Measurements from ENCODE around the gene VOPP1. TPM values are rescaled to one million over a fixed set of nuclear protein-coding genes. Genes with fewer than 3 reads are reported as not detected.

VOPP1 gene
- total RNA-seq, 1 experiment from 2014 or later = 63.9 TPM

DNA sequence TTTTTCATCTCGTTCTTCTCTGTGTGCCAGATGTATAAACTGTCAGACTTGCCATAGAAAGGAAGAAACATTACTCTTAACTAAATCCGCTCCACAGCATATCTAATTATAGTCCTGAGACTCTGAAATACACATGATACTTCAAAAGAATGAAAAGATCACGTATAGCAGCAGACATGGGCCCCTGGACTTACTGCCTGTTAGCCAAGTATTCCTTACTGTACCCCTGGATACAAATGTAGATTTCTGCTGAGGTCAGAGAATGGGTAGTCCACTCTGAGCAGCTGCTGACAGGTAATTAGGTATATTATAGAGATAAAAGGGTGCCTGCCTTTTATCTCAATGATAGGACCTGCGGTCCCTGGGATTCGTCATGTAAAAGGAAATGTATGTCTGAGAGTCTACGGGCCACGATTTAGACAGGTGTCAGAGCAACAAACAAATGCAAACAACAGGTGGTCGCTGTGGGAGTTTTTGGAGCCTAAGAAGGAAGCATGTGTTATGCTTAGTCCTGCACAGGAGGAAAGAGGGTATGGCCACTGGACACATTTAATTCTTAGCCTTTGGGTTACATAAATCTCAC is 69.4 kb downstream of the VOPP1 start:
- Mint-ChIP-seq H3K9me3 (no peaks in the 10 kb centered on the region), H3K27me3 (ENCODE audit: low read depth) (no peaks in the 10 kb centered on the region), H3K36me3 (peaks cover 5% of the 10 kb centered on the region), H3K4me3 (no peak overlapping the region), H3K4me1 (peaks cover 35% of the 10 kb centered on the region), H3K27ac (peak overlapping the region; percentile 1; the same call in 1 of the 2 replicates)
- POLR2A ChIA-PET = no interaction called here
- no peak for ATAC-seq
- TF ChIP-seq, protein P1, sequence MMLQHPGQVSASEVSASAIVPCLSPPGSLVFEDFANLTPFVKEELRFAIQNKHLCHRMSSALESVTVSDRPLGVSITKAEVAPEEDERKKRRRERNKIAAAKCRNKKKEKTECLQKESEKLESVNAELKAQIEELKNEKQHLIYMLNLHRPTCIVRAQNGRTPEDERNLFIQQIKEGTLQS (CRISPR knock-in tag; conservative IDR thresholded peaks at IDR 0.05) = no peak
- DNase-seq (ENCODE audit: low spot score) = no peak
- CTCF ChIA-PET = no interaction called here

DNA sequence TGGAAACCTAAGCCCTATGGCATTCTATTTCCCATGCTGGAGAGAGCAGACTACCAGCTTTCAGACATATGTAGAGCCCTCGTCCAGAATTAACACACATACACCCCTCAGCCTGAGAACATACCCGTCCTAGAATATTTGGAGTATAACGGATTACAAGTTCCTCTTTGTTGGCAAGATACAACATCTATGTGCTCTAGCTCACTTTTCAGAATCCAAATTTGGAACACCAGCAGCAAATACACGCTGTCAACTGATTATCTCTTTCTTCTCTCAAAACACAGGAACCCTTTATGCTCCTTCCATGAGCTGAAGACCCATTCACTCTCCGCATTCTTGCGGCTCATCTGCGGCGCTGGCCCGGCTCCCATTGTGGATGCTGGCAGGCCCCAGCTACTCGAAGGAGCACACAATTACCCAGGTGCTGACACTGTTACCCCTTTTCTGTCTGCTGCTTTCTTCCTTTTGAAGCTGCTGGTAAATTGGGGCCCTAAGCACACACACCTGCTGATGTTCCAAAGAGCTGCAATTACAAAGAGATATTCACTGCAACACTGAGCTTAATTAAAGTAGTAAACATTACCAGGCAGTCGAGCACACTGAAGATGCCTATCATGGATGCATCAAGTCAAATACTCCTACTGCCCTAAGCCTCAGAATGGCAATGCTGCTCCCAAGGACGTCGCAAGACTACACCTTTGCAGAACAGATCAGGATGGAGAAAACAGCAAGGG is 70.0 kb downstream of the VOPP1 start:
- TF ChIP-seq, protein P2, sequence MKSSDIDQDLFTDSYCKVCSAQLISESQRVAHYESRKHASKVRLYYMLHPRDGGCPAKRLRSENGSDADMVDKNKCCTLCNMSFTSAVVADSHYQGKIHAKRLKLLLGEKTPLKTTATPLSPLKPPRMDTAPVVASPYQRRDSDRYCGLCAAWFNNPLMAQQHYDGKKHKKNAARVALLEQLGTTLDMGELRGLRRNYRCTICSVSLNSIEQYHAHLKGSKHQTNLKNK (CRISPR knock-in tag; IDR thresholded peaks at IDR 0.05) = no peak
- TF ChIP-seq ZNF219 (CRISPR knock-in tag; IDR thresholded peaks at IDR 0.05; ENCODE audit: borderline replicate concordance) = no peak
- TF ChIP-seq, protein P3, sequence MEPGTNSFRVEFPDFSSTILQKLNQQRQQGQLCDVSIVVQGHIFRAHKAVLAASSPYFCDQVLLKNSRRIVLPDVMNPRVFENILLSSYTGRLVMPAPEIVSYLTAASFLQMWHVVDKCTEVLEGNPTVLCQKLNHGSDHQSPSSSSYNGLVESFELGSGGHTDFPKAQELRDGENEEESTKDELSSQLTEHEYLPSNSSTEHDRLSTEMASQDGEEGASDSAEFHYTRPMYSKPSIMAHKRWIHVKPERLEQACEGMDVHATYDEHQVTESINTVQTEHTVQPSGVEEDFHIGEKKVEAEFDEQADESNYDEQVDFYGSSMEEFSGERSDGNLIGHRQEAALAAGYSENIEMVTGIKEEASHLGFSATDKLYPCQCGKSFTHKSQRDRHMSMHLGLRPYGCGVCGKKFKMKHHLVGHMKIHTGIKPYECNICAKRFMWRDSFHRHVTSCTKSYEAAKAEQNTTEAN (CRISPR knock-in tag; IDR thresholded peaks at IDR 0.05) = no peak
- TF ChIP-seq MYBL2 (CRISPR knock-in tag; IDR thresholded peaks at IDR 0.05) = no peak
- TF ChIP-seq, protein P4, sequence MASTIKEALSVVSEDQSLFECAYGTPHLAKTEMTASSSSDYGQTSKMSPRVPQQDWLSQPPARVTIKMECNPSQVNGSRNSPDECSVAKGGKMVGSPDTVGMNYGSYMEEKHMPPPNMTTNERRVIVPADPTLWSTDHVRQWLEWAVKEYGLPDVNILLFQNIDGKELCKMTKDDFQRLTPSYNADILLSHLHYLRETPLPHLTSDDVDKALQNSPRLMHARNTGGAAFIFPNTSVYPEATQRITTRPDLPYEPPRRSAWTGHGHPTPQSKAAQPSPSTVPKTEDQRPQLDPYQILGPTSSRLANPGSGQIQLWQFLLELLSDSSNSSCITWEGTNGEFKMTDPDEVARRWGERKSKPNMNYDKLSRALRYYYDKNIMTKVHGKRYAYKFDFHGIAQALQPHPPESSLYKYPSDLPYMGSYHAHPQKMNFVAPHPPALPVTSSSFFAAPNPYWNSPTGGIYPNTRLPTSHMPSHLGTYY (CRISPR knock-in tag; IDR thresholded peaks at IDR 0.05) = no peak
- TF ChIP-seq SMAD4 (CRISPR knock-in tag; IDR thresholded peaks at IDR 0.05) = no peak
- no peak for TF ChIP-seq SOX15 (CRISPR knock-in tag; IDR thresholded peaks at IDR 0.05)
- TF ChIP-seq, protein P5, sequence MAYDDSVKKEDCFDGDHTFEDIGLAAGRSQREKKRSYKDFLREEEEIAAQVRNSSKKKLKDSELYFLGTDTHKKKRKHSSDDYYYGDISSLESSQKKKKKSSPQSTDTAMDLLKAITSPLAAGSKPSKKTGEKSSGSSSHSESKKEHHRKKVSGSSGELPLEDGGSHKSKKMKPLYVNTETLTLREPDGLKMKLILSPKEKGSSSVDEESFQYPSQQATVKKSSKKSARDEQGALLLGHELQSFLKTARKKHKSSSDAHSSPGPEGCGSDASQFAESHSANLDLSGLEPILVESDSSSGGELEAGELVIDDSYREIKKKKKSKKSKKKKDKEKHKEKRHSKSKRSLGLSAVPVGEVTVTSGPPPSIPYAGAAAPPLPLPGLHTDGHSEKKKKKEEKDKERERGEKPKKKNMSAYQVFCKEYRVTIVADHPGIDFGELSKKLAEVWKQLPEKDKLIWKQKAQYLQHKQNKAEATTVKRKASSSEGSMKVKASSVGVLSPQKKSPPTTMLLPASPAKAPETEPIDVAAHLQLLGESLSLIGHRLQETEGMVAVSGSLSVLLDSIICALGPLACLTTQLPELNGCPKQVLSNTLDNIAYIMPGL (CRISPR knock-in tag; IDR thresholded peaks at IDR 0.05) = no peak
- TF ChIP-seq, protein P6, sequence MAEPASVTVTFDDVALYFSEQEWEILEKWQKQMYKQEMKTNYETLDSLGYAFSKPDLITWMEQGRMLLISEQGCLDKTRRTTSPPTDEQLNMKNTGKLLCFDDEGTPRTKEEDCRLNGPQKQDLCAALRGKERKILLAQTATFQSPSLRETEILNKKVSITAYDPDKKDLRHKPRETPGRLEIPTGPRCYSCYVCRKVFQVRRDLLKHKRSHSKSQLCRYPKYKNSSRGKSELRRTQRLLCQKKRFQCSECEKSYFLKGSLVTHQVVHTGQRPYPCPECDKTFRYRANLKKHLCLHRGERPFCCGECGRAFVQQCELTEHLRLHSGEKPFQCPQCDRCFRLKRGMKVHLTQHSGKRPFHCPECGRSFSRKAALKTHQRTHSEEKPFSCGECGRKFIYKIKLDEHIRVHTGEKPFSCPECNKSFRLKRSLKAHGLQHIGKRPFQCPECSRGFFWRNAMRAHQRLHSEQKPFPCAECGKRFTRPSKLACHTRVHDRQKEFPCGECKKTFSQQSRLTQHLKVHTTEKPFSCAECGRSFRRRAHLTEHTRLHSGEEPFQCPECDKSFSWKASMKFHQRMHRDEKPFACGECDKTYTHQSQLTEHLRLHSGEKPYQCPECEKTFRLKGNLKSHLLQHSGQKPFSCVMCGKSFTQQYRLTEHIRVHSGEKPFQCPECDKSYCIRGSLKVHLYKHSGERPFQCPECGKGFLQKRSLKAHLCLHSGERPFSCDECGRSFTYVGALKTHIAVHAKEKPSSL (CRISPR knock-in tag; conservative IDR thresholded peaks at IDR 0.05) = no peak
- TF ChIP-seq, protein P7, sequence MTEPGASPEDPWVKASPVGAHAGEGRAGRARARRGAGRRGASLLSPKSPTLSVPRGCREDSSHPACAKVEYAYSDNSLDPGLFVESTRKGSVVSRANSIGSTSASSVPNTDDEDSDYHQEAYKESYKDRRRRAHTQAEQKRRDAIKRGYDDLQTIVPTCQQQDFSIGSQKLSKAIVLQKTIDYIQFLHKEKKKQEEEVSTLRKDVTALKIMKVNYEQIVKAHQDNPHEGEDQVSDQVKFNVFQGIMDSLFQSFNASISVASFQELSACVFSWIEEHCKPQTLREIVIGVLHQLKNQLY (CRISPR knock-in tag; IDR thresholded peaks at IDR 0.05) = no peak
- TF ChIP-seq NFYB (CRISPR knock-in tag; conservative IDR thresholded peaks at IDR 0.05; ENCODE audit: low read depth) = no peak
- no peak for TF ChIP-seq FOXJ3 (CRISPR knock-in tag; IDR thresholded peaks at IDR 0.05; ENCODE audit: borderline replicate concordance)
- TF ChIP-seq, protein P8, sequence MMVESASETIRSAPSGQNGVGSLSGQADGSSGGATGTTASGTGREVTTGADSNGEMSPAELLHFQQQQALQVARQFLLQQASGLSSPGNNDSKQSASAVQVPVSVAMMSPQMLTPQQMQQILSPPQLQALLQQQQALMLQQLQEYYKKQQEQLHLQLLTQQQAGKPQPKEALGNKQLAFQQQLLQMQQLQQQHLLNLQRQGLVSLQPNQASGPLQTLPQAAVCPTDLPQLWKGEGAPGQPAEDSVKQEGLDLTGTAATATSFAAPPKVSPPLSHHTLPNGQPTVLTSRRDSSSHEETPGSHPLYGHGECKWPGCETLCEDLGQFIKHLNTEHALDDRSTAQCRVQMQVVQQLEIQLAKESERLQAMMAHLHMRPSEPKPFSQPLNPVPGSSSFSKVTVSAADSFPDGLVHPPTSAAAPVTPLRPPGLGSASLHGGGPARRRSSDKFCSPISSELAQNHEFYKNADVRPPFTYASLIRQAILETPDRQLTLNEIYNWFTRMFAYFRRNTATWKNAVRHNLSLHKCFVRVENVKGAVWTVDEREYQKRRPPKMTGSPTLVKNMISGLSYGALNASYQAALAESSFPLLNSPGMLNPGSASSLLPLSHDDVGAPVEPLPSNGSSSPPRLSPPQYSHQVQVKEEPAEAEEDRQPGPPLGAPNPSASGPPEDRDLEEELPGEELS (CRISPR knock-in tag; IDR thresholded peaks at IDR 0.05) = no peak
- TF ChIP-seq SP1 (CRISPR knock-in tag; conservative IDR thresholded peaks at IDR 0.05) = no peak
- TF ChIP-seq, protein P9, sequence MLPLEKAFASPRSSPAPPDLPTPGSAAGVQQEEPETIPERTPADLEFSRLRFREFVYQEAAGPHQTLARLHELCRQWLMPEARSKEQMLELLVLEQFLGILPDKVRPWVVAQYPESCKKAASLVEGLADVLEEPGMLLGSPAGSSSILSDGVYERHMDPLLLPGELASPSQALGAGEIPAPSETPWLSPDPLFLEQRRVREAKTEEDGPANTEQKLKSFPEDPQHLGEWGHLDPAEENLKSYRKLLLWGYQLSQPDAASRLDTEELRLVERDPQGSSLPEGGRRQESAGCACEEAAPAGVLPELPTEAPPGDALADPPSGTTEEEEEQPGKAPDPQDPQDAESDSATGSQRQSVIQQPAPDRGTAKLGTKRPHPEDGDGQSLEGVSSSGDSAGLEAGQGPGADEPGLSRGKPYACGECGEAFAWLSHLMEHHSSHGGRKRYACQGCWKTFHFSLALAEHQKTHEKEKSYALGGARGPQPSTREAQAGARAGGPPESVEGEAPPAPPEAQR (CRISPR knock-in tag; IDR thresholded peaks at IDR 0.05) = no peak
- ChIA-PET POLR2A (no interaction called here), CTCF (no interaction called here)
- H3K4me3 Mint-ChIP-seq = no peak overlapping the region
- ATAC-seq (no peak), DNase-seq (ENCODE audit: low spot score) (no peak)
- peaks cover 35% of the 10 kb centered on the region for H3K4me1 Mint-ChIP-seq
- H3K36me3 Mint-ChIP-seq = no peaks in the 10 kb centered on the region; the same call in none of the 2 replicates
- no peaks in the 10 kb centered on the region for H3K27me3 Mint-ChIP-seq (ENCODE audit: low read depth)
- no peaks in the 10 kb centered on the region for H3K9me3 Mint-ChIP-seq
- H3K27ac Mint-ChIP-seq = peak overlapping the region; percentile 15; the same call in 1 of the 2 replicates

All from WTC11 (cell line).